Calu3 (cell line): ENCODE results near the gene UFSP2. TPM values are rescaled to one million over a fixed set of nuclear protein-coding genes. Genes with fewer than 3 reads are reported as not detected.

Source experiments
- BruUV-seq: library from RNA; stranded (reverse); fragments of 400-500 nt; replicated peaks from 2 replicates; lab custom pipeline; 2021; lab: Mats Ljungman, UMichigan
- CTCF ChIA-PET: fragments of 300-600 bp; sonication (Branson Sonifier 250); formaldehyde crosslinking; loops from one replicate; lab custom pipeline; 2022; ENCODE audit warnings: antibody characterized with exemption; lab: Charles Lee
- DNase-seq: peaks from one replicate; pipeline ENCODE4 v3.0.0; 2022
- H3K27ac Mint-ChIP-seq: one replicate; pipeline ENCODE4 v1.8.0; 2022; ENCODE audit warnings: mixed read lengths; ENCODE audit not compliant: unreplicated experiment
- H3K27me3 Mint-ChIP-seq: one replicate; pipeline ENCODE4 v1.8.0; 2022; ENCODE audit warnings: mixed read lengths; ENCODE audit not compliant: unreplicated experiment
- H3K36me3 Mint-ChIP-seq: one replicate; pipeline ENCODE4 v1.8.0; 2022; ENCODE audit warnings: mild to moderate bottlenecking, moderate library complexity, mixed read lengths; ENCODE audit not compliant: insufficient read depth, unreplicated experiment
- H3K4me1 Mint-ChIP-seq: one replicate; pipeline ENCODE4 v1.8.0; 2022; ENCODE audit warnings: mild to moderate bottlenecking, low read depth, mixed read lengths; ENCODE audit not compliant: unreplicated experiment
- H3K4me3 Mint-ChIP-seq: one replicate; pipeline ENCODE4 v1.8.0; 2022; ENCODE audit warnings: mild to moderate bottlenecking, low read depth, moderate library complexity, mixed read lengths; ENCODE audit not compliant: unreplicated experiment
- H3K9me3 Mint-ChIP-seq: one replicate; pipeline ENCODE4 v1.8.0; 2022; ENCODE audit warnings: low read depth, mixed read lengths; ENCODE audit not compliant: unreplicated experiment
- CTCF ChIP-seq: fragments of 200-600 bp; IDR thresholded peaks from one replicate; pipeline ENCODE4 v1.8.0; 2022; ENCODE audit warnings: antibody characterized with exemption; ENCODE audit not compliant: unreplicated experiment
- intact Hi-C: fragments of 100-400 bp; cut with micrococcal nuclease; formaldehyde crosslinking; loops from one replicate; pipeline ENCODE4 v1.10.0; 2022; ENCODE audit not compliant: unreplicated experiment
- total RNA-seq: library from RNA; stranded (reverse); gene quantifications from 2 replicates; pipeline ENCODE4 v1.2.3, GENCODE V29; 2022

UFSP2 gene
- total RNA-seq, 1 experiment from 2014 or later: 14.8 TPM

- DNase-seq: peak; percentile 89
- peak; percentile 56 for TF ChIP-seq CTCF
- no peaks in the 10 kb centered on the region for H3K9me3 Mint-ChIP-seq
- intact Hi-C loops: loop anchor here (1.0 kb wide), 1 partner anchor 126 kb away; no protein-coding TSS in a partner anchor
- no TSS peak for BruUV-seq
- no peaks in the 10 kb centered on the region for H3K4me1 Mint-ChIP-seq
- H3K4me3 Mint-ChIP-seq: peak within 1 kb of the TSS; percentile 68
- no peak within 1 kb of the TSS for H3K27ac Mint-ChIP-seq
- CTCF ChIA-PET: no interaction called here
- peaks cover 37% of the 10 kb centered on the region for H3K27me3 Mint-ChIP-seq
- peaks cover 12% of the 10 kb centered on the region for H3K36me3 Mint-ChIP-seq
Measured at GRCh38 chr4:185471235-185472102, 45.7 kb upstream of the UFSP2 start, which contains the start of gene CCDC110. TSS of gene CCDC110 (minus strand) at chr4:185471733. CDS start at chr4:185471683, 50 bp downstream.

DNA sequence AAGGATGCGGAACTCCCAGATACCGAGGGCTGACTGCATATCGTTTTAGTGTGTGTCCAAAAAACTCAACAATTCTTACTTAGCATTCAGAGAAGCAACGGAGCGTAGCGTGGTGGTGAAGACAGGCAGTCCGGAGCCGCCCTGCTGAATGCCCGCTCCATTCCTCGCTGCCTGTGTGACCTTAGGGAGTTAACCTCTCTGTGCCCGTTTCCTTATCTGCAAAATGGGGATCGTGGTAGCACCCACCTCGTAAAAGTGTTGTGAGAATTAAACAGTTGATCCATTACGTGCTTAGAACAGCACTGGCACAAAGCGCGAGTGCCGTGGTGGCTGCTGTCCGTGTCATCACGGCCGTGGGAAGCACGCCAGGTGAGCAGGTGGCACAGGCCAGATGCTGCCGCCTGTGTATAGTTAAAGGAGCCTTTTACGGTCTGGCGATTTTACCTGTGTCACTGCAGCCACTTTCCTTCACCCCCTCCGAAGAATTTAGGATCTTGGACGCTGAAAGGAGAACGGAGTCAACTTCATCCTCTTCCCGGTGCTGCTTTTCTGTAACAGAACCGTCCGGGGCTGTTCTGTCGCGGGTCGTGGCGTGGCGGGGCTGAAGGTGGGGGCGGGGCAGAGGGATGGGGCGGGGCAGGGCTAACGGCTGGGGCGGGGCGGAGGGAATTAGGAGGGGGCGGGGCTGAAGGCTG, 44.9 kb upstream of the UFSP2 start:
- CTCF ChIA-PET: no interaction called here
- Mint-ChIP-seq H3K9me3 (no peaks in the 10 kb centered on the region), H3K27ac (no peak overlapping the region), H3K36me3 (peaks cover 12% of the 10 kb centered on the region), H3K27me3 (peaks cover 45% of the 10 kb centered on the region), H3K4me1 (no peaks in the 10 kb centered on the region), H3K4me3 (peak overlapping the region; percentile 68)
- no TSS peak for BruUV-seq
- no peak for TF ChIP-seq CTCF
- DNase-seq: peak; percentile 18
- intact Hi-C loops: loop anchor here (1.0 kb wide), 1 partner anchor 127 kb away; no protein-coding TSS in a partner anchor

DNA sequence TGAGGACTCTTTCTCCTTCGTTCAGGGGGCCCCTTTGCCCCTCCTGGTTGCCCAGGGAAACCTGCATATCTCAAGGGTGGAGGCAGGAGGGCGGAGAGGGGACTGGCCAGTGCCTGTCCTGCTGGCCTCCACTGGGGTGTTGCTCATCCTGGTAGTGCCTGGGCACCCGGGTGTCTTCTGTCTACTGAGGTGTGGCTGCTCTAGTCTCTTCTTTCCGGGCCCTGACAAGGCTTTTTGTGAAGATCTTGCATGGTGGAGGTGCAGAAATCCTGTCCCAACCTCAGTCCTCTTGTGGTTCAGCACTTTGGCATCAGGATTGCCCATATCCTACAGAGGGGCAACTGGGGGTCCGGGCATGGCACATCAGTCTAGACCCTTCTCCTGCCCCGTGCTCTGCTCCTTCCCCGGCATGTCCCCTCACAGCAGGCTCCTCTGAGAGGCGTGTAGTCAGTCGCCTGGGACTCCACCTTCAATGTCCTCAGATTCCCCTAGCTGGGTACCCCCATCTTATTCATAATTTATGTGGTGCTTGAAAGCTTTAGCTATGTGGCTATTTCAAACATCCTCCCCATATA, 43.9 kb upstream of the UFSP2 start:
- BruUV-seq: no TSS peak
- no peaks in the 10 kb centered on the region for H3K9me3 Mint-ChIP-seq
- DNase-seq: no peak
- H3K27me3 Mint-ChIP-seq: peaks cover 46% of the 10 kb centered on the region
- H3K36me3 Mint-ChIP-seq: peaks cover 12% of the 10 kb centered on the region
- TF ChIP-seq CTCF: no peak
- intact Hi-C loops: no loop called here
- CTCF ChIA-PET: no interaction called here
- H3K27ac Mint-ChIP-seq: no peak overlapping the region
- H3K4me3 Mint-ChIP-seq: no peak overlapping the region
- H3K4me1 Mint-ChIP-seq: no peaks in the 10 kb centered on the region

DNA sequence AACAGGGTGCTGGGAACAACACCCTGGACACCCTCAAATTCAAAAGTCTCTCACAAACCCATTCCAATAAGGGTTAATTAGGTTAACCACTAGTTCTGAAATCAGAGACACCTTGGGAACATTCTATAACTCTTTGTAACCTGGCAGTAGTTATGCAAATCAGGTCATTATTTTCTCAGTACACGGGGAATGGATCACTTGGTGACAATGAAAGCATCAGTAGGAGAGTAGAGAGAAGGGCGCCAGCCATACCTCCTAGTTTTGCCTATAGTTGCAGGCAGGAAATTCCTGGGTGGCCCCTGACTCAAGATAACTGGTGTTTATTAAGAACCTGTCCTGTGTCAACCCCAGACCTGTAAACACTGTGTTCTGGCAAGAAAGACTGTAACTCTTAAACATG, 43.2 kb upstream of the UFSP2 start:
- intact Hi-C loops: no loop called here
- no peak for TF ChIP-seq CTCF
- Mint-ChIP-seq H3K27ac (no peak overlapping the region), H3K9me3 (no peaks in the 10 kb centered on the region), H3K4me1 (no peaks in the 10 kb centered on the region), H3K4me3 (no peak overlapping the region), H3K27me3 (peaks cover 46% of the 10 kb centered on the region), H3K36me3 (peaks cover 12% of the 10 kb centered on the region)
- CTCF ChIA-PET: no interaction called here
- no peak for DNase-seq
- no TSS peak for BruUV-seq
